Neural crest cell (in vitro differentiated cells): ENCODE results near the gene KCNK4. TPM values are rescaled to one million over a fixed set of nuclear protein-coding genes. Genes with fewer than 3 reads are reported as not detected.

Experiments used
- DNase-seq: peaks from one replicate; pipeline ENCODE4 v3.0.0; 2021; ENCODE audit warnings: low read depth, mixed read lengths, low spot score
- H3K27ac Mint-ChIP-seq: one replicate; pipeline ENCODE4 v1.8.0; 2021; ENCODE audit warnings: mild to moderate bottlenecking, mixed read lengths; ENCODE audit not compliant: unreplicated experiment
- H3K27me3 Mint-ChIP-seq: 2 replicates; pipeline ENCODE4 v1.8.0; 2021; ENCODE audit warnings: low read depth, mild to moderate bottlenecking, mixed read lengths
- H3K36me3 Mint-ChIP-seq: 2 replicates; pipeline ENCODE4 v1.8.0; 2021; ENCODE audit warnings: low read depth, mild to moderate bottlenecking, mixed read lengths
- H3K4me1 Mint-ChIP-seq: 2 replicates; pipeline ENCODE4 v1.8.0; 2021; ENCODE audit warnings: mixed read lengths
- H3K4me3 Mint-ChIP-seq: one replicate; pipeline ENCODE4 v1.8.0; 2021; ENCODE audit warnings: mild to moderate bottlenecking, mixed read lengths
- H3K9me3 Mint-ChIP-seq: 2 replicates; pipeline ENCODE4 v1.8.0; 2021; ENCODE audit warnings: mixed read lengths
- CTCF ChIP-seq: fragments of 200-600 bp; sonication (generic); conservative IDR thresholded peaks from 2 replicates; pipeline ENCODE4 v1.5.0; 2021; ENCODE audit warnings: antibody characterized with exemption, mild to moderate bottlenecking
- total RNA-seq: library from RNA; stranded (reverse); gene quantifications from 2 replicates; pipeline ENCODE4 v1.2.1, GENCODE V29; 2021

Gene KCNK4
- total RNA-seq, 1 donor from 2014 or later: not detected

- H3K4me1 Mint-ChIP-seq: peaks cover 23% of the 10 kb centered on the region
- TF ChIP-seq CTCF: no peak
- no peaks in the 10 kb centered on the region for H3K27me3 Mint-ChIP-seq
- peaks cover 13% of the 10 kb centered on the region for H3K36me3 Mint-ChIP-seq
- H3K27ac Mint-ChIP-seq: peak overlapping the region; percentile 19
- no peak for DNase-seq
- peak overlapping the region; percentile 27 for H3K4me3 Mint-ChIP-seq
- H3K9me3 Mint-ChIP-seq: no peaks in the 10 kb centered on the region
Measured at GRCh38 chr11:64255135-64256128, 35.7 kb upstream of the KCNK4 start.

GRCh38 chr11:64256300-64256699 lies 34.8 kb upstream of the KCNK4 start:
- no peak for TF ChIP-seq CTCF
- Mint-ChIP-seq H3K36me3 (peaks cover 13% of the 10 kb centered on the region), H3K9me3 (no peaks in the 10 kb centered on the region), H3K4me1 (peaks cover 23% of the 10 kb centered on the region), H3K4me3 (no peak overlapping the region), H3K27ac (no peak overlapping the region), H3K27me3 (no peaks in the 10 kb centered on the region)
- DNase-seq: no peak

GRCh38 chr11:64258356-64258755 lies 32.7 kb upstream of the KCNK4 start:
- H3K27ac Mint-ChIP-seq: no peak overlapping the region
- peaks cover 15% of the 10 kb centered on the region for H3K36me3 Mint-ChIP-seq
- H3K4me1 Mint-ChIP-seq: peaks cover 18% of the 10 kb centered on the region
- no peaks in the 10 kb centered on the region for H3K27me3 Mint-ChIP-seq
- H3K4me3 Mint-ChIP-seq: no peak overlapping the region
- no peaks in the 10 kb centered on the region for H3K9me3 Mint-ChIP-seq
- no peak for TF ChIP-seq CTCF
- no peak for DNase-seq

- Mint-ChIP-seq H3K9me3 (no peaks in the 10 kb centered on the region), H3K27ac (no peak overlapping the region), H3K4me1 (peaks cover 15% of the 10 kb centered on the region), H3K4me3 (peak overlapping the region; percentile 51), H3K27me3 (no peaks in the 10 kb centered on the region), H3K36me3 (peaks cover 15% of the 10 kb centered on the region)
- no peak for TF ChIP-seq CTCF
- no peak for DNase-seq
Measured at GRCh38 chr11:64258946-64259532, 32.1 kb upstream of the KCNK4 start.

DNA sequence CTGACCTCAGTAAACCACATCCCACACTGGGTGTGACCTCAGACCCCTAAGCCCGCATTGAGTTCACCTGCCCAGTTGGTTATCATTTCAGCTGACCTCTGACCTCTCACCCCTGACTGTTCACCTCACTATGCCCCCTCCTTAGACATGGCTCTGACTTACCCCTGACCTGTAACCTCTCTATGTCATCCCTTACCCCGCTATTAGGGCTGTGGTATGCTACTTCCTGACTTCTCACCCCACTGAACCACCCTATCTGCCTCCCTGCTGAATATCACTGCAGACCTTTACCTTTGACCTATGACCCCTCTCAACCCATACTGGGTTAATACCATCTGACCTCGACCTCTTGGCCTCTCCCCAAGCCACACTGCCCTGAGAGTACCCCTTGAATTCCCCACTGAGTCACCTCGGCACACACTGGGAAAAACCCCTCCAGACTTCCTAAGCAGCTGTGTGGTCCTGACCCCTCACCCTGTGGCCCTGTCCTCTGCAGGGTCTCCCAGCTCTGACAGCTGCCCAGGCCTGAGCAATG lies 31.5 kb upstream of the KCNK4 start:
- H3K9me3 Mint-ChIP-seq: no peaks in the 10 kb centered on the region
- no peaks in the 10 kb centered on the region for H3K27me3 Mint-ChIP-seq
- no peak for DNase-seq
- no peak for TF ChIP-seq CTCF
- peaks cover 14% of the 10 kb centered on the region for H3K4me1 Mint-ChIP-seq
- H3K4me3 Mint-ChIP-seq: peak overlapping the region; percentile 51
- H3K36me3 Mint-ChIP-seq: peaks cover 15% of the 10 kb centered on the region
- peak overlapping the region; percentile 86 for H3K27ac Mint-ChIP-seq
